NOMO-1 treated with dmso at 0.1 percent for 144 hours (cell line): ENCODE data around the gene PYGL.
"Not testable (repeated sequence)": the region's sequence is repeated elsewhere in the genome, so short reads cannot be mapped to it uniquely, and the experiment has no call there.

Source experiments
- DNase-seq: peaks from one replicate; lab custom pipeline; 2025; ENCODE audit not compliant: unreplicated experiment; lab: John Stamatoyannopoulos, UW

PYGL gene

DNA sequence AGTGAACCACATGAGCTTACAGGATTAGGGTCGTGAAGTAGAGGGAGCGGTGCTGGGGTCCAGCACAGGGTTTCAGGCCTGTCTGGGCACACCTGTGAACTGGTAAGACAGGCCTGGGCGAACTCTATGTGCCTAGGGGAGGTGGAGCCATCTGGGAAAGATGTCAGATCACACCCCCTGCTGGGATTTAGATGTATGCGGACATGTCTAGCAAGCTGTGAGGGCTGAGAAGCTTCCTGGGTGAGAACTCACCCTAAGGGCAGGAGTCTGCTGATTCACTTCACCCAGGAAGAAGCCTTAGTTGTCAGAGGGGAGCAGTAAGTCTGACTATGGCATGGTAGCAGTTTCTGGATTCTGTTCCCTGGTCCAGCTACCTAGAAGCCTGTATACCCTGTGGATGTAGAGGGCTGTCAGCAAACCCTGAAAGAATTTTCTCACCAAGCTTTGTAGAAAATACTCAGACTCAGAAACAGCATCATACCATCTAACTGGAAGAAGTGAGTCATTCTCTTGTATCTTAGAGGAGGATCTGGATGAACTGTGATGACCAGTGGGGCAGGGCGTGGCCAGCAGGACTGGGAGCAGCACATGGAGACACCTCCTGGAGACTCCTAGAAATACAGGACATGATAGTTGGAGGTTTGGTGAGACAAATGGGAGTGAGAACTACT lies 11.2 kb upstream of the PYGL start:
- peak; percentile 22 for DNase-seq

DNA sequence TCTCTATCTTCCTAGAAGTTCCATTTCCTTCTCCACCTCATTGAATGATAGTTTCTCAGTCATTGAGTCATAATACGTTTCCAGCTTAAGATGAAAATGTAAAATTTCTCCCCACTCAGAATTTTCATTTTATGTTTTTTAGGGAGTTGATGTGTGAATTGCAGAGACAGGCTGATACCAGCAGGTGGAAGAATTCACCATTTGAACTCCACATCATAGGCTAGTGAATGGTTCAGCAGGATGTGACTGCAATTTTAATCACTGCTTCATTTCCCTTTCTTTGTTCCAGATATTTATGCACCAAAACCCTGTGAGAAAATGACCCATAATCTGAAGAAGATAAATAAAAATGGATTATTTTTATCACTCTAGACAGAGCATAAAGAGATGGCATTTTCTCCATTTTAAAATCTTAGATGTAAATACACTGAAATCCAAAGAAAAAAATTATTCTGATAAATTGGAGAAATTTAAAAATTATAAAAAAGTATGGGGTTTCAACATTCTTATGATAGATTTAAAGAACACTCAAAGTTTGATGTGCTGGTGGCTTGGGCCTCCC lies 10.6 kb upstream of the PYGL start:
- DNase-seq: peak; percentile 8

DNA sequence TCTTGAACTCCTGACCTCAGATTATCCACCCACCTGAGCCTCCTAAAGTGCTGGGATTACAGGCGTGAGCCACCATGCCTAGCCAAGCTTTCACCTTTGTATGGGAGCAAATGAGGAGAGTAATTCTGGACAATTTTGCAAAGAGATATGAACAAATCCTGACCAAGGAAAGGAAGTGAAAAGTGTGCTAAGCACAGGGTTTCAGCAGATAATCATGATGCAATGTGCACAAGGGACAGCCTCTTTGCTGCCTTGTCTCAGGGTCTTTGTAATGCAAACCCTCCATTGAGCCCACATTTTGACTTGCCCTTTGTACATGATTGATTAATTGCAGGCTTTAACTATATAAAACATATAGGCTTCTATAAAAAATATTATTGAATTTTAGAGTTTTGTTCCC lies 9.2 kb upstream of the PYGL start:
- DNase-seq: peak; percentile 14

DNA sequence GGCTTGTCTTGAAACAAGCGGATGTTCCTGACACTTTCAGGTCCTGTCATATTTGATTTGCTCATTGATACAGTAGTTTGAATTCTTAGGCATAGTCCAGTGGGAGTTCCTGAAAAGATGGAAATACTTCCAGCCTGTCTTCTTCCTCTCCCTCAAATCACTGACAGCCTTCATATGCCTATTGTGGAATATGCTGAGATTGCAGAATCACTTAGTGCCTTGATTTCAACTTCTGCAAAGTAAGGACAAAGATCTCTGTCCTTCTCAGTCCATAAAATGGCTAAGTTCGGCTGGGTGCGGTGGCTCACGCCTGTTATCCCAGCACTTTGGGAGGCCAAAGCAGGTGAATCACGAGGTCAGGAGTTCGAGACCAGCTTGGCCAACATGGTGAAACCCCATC lies 6.7 kb upstream of the PYGL start:
- no peak for DNase-seq

DNA sequence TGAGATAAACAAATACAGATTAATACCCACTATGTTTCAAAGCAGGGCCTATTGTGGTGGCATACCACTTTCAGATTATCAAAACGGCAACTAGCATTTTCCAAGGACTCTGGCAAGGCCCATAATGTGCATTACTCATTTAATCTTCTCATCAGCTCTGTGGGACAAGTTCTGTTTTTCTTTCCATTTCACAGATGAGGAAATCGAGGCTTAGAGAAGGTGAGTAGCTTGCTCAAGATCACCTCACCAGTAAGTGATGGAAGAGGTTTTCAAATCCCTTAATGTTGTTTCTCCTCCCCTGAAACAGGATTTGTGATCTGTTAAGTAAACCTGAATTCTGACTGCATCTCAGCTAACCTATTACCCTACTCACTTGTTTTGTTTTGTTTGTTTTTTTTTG lies 3.9 kb upstream of the PYGL start:
- DNase-seq: no peak

DNA sequence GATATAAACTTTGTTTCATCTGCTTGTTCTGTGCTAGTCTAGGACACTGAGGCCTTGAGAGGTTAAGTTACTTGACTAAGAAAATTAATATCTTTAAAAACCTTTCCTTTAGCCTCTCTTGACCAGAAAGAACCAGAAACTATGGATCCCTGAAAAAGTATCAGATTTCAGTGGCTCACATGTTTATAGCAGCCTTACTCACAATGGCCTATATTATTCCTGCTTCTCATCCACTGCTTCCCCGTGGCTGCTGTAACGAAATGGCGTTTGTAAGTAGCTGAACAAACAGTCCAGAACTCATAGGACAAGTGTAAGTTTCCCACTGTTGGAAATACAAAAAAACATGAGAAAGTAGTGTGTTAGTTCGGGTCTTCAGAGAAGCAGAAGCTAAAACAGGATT lies 3.2 kb upstream of the PYGL start:
- no peak for DNase-seq

DNA sequence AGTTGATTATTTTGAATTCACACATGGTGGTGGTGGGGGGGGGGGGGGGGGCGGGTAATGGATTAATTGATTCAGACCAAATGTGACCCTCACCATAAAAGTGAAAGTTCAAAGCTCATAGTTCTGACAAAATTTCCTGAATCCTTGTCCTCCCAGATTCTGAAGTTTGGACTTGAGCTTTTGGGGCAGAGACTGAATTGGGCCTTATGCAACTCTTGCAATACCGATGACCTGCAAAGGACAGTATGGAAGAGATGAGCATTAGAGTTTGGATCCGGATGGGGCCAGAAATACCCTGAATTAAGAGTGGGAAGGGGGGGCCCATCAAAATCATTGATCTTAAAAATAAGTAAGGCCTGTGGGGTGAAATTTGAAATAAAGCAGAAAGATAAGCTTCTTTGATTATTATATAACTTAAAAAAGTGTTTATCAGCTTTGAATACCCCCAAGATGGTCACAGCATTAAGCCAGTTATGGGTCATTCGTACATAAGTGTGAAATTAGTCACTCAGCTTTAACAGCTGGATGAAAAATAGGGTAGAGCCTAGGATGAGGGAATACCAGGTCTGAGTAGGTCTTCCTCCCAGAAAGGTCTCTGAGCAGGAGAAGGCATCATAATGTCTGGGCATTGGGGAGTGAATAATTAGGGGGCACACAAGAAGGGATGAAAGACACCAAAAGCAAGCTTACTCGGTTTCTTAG lies 2.1 kb upstream of the PYGL start:
- DNase-seq: no peak

DNA sequence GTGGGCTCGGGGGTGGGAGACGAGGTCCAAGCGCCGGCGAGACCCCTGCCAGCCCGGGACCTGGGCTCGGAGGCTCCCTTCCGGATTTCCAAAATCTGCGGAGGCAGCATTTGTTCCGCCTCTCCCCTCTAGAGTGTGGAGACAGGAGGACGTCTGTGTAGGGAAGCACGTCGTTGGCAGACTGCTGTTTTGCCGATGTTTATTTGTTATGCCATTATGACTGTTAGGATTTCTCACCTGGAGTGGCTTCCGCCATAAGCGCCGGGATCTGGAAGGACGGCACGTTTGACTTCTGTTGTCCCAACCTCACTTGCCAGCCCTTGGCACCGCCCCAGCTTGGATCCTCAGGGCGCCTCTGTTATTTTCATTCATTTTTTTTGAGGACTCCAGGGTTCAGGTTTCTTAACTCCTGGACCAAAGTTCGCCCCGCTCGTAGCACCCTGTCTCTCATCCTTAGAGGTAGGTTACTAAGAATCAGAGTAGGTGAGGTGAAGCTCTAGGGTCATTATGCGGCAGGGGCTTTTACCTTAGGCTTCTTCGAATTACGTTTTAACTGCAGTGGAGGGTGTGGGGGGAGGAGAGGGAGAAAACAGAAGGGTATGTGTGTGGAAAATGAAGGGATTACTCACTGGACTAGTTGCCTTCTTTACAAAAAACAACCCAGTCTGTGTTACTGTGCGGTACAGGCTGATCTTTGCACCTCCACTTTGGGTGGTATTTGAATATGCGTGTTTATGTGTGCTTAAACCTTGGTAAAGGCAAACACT lies 547 bp upstream of the PYGL start:
- DNase-seq: peak; percentile 64

DNA sequence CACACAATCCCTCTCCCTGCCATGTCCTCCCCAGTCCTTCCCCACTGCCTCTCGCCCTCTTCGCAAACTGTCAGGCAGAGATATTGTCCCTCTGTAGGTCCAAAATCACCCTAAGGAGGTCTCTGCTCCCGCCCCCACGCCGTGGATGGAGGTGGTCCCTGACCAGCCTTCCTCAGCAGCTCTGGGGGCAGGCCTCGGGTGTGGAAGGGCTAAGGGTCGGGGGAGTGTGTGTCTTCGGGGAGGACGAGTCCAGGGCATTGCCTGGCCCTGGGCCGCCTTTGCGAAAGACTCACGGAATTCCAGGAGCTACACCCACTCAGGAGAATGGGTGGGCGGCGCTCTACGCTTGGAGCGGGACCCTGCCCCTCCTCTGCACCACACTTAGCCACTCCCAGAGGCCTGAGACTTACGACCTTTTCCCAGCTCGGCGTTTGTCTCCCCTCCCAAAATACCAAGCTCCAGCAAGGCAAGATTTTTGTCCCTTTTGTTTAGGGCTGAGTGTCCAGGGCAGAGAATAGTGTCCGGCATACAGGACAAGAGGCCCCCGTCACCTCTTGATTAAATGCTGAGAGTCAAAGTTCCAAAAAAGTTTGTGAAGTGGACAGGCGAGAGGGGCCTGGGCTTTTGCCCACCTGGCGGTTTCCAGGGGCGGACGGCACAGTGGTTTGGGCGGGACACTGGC lies 881 bp downstream of the PYGL start:
- DNase-seq: no peak

DNA sequence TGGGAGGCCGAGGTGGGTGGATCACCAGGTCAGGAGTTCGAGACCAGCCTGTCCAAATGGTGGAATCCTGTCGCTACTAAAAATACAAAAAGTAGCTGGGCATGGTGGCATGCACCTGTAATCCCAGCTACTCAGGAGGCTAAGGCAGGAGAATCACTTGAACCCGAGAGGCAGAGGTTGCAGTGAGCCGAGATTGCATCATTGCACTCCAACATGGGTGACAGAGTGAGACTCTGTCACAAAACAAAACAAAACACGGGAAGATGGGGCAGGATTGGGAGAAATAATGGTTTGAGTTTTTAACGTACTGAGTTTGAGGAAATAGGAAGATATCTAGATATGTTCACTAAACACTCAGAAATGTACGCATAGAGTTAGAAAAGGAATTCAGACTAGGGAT lies 2.6 kb downstream of the PYGL start:
- not testable (repeated sequence) for DNase-seq

DNA sequence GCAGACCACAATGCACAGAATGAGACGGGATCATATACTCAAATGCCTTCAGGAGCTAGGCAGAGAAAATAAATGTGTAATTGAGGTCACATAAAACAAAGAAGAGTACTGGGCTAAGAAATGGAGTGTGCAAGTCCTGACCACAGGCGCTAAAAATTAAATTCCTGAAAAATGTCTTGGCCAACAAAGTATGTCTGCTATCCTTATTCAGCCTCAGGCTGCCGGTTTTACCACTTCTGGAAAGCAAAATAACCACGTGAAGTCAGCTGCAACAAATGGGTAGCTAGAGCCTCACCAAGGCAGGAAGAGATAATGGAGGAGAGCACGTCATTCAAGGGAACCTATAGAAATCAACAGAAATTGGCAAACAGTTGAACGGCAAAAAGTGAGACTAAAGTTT lies 3.1 kb downstream of the PYGL start:
- no peak for DNase-seq

DNA sequence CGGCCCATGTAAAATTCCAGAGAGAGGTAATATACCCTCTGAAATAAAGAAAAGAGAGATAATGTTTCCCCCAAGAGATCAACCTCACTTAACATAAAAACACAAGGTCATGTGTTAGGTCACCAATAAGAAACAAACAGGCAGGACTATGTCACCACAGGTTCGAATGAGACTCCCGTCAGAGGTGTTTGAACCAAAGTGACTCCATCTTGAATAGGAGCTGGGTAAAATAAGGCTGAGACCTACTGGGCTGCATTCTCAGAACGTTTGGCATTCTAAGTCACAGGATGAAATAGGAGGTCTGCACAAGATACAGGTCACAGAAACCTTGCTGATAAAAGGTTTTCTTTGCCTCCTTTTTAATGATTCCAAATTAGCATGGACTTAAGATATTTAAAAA lies 6.5 kb downstream of the PYGL start:
- no peak for DNase-seq

DNA sequence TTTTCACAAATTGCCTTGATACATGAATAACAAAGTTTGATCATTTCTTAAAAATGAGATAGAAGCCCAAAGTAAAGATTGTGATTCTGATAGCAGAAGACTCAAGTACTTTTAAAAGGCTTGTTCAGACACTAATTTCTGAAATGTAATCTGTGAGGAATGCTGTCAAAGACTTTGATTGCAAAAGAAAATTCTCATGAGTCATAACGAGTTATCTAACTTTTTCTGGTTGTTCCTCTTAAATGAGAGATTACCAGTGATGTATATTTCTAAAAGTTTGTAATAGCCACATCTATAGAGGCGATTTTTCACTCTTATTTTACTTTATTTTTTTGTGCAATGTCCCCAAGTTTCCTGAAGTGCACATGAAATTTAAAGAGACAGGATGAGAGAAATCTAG lies 7.0 kb downstream of the PYGL start:
- DNase-seq: no peak

DNA sequence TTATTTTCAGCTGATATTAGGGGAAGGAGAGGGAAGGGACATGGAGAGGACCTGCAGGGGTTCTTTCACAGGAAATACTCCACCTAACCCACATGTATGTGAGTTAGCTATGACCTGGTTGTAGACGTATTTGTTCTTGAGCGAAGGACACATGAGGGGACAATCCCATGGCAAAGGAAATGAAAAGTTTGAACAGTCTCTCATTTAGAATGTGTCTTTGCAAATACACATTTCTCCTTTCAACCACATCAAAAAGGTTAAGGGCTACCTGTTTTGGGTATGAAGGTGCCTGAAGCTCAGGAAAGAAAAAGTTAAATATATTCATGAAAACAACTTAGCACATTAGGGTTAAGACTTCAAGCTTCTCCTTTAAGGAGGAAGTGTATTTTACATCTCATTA lies 7.4 kb downstream of the PYGL start:
- DNase-seq: no peak

DNA sequence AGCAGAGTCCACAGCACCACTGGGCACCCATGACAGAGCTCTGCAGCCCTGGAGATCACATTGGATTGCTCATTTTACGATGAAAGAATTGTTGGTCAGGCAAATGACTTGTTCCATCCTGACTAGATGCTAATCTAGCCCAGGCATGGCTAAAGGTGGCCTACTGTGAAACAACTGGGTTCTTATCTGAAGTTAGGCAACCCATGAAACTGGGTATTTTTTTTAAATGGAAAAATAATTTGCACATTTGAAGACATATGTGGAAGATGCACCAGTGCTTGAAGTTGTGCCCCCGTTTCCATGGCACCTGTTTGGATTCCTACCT lies 8.3 kb downstream of the PYGL start:
- no peak for DNase-seq

DNA sequence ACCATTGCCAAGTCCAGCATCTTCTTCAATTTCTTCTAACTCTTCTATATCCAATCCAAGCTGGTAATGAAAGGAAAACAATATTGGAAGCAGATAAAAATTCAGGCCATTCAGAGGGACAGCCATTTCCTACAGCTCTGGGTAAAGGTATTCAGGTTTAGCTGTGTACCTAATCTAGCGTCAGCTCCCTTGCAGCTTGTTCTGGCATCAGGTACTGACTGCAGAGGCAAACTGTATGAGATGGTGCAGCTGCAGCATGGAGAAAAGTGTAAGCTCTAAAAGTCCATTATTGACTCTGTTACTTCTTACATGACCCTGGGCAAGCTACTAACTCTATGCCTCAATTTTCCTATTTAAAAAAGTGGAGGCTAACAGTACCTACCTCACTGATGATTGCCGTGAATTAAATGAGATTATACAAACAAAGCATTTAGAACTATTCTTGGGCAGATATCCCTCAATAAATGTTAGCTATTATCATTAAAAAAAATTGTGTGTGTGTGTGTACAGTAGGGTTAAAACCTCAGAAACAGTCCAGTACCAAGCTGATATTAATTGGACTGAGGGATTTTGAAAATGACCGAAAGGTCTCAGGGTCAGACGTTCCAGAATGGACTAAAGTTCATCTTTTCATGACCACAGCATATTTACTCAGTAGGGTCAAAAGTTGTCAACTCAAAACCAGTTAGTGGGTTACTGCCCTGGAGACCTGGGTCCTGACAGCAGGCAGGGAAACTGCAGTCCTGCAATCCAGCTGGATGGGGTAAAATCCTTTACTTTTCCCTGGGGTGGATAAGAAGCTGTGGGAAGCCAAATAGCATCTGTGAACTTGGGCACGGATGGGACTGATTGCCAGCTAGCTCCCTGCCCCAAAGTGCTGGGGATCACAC lies 8.9 kb downstream of the PYGL start:
- DNase-seq: no peak

DNA sequence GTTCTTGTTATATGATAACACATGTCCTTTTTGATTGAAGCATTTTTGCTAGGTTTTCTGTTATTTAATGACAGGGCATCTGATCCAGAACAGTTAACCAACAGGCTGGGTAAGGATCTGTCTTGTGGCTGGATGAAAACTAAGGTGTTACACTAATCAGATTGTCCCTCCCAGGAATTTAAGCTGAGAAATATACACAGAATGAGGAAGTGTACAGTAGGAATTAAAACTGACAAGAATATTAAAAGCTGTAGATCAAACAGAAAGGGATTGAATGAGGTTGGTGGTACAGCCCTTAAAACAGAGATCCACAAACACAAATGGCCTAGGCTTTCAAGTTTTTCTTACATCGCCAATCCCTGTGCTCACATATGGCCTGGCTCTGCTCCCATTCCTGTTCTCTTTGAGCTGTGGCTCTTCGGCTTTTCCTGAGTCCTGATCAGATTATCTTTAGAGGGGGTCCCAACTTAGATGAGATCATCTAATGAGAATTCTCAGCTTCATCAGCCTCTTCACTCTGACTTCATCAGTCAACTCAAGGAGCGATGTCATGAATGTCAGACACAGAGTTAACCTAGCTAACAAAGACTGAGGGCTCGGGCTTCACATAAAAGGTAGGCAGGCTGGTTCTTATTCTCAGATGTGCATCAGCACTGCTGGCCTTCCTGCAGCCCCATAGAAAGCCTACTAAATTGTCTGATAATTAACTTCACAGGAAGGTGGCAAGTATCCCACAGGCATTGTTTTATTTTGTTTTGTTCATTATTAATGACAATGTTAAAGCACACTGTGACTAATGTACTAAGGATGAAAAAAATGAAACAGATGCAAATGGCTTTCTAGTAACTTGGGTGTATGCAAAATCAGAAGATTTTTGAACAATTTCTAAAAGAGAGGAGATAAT lies 11.4 kb downstream of the PYGL start:
- no peak for DNase-seq

DNA sequence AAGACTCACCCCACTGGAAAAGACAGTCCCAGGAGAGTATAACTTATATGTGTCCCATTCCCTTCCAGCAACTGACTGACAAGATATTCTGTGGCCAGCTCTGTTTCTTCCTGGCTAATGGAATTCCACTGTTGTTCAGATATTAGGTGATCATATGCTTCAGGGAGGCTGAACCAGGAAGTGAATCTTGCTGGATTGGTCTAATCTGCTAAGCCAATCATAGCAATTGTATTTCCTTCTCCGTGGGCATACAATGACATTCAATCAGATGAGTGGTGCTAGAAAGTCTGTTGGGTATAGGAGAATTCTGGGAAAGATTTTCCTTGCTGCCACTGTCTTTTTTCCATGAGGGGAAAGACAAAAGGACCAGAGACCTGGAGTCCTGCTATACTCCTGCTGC lies 12.1 kb downstream of the PYGL start:
- DNase-seq: no peak

DNA sequence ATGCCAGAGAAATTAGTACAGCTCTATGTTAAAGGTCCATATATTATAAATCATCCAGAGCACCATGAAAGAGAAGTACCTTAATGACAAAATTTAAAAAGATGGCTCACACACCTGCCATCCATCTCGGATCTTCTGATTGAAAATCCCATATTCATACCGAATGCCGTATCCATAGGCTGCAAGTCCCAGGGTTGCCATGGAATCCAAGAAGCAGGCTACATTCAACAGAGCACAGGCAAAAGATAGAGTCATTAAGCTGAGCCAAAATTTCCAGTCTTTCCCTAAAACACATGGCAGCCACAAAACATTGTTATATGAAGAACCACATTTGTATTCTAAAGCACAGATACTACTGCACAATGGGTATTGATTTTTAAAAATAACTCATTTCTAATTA lies 12.7 kb downstream of the PYGL start:
- DNase-seq: no peak

DNA sequence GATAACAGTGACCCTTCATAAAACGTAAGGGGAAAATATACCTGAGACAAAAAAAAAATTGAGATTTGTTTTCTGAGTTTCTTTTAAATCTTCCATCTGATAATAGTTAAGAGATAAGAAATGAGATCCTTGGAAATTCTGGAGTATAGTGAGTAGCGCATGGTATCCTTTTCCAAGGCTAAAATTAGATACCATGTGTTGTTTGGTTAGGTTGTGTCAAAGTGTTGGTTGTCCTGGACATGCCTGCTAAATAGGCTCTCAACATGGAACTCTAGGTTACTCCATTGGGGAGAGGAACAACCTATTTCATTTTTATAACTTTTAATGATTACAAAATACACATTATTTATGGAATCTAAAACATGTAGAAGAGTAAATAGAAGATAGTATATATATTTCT lies 14.8 kb downstream of the PYGL start:
- no peak for DNase-seq
